Hematopoietic multipotent progenitor cell treated with erythropoietin and hydrocortisone succinate and interleukin-3 and kit ligand, for 8 days (in vitro differentiated cells): ENCODE measurements around the gene UBAC2.
A peak's percentile ranks its signal among the peaks of the same experiment; 100 is the strongest.
"Not testable (repeated sequence)": the region's sequence is repeated elsewhere in the genome, so short reads cannot be mapped to it uniquely, and the experiment has no call there.

ENCODE experiments used
- DNase-seq: peaks from one replicate; pipeline ENCODE4 v3.0.0-alpha.2; 2015

UBAC2 gene

DNA sequence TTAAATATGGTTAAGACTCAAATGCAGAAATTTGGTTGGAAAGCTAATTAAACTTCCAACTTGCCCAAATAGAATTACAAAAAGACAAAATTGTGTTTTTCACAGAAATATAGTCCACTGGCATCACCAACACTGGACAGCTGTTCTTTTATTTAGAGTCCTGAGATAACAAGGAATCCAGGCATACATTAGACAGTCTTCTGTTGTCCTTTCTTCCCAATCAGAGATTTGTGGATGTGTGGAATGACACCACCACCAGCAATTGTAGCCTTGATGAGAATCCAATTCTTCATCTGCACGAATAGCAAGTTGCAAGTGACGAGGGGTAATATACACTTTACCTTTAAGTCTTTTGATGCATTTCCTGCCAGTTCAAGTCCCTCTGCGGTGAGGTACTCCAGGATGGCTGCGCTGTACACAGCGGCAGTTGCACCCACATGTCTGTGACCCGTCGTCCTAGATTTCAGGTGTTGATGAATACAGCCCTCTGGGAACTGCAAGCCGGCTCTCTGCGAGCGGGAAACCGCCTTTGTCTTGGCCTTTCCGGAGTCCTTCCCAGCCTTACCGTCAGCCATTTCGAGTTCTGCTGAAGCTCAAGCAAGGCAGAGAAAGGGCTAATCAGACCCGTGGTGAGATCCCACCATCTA, 14.7 kb downstream of the UBAC2 start:
- no peak for DNase-seq

DNA sequence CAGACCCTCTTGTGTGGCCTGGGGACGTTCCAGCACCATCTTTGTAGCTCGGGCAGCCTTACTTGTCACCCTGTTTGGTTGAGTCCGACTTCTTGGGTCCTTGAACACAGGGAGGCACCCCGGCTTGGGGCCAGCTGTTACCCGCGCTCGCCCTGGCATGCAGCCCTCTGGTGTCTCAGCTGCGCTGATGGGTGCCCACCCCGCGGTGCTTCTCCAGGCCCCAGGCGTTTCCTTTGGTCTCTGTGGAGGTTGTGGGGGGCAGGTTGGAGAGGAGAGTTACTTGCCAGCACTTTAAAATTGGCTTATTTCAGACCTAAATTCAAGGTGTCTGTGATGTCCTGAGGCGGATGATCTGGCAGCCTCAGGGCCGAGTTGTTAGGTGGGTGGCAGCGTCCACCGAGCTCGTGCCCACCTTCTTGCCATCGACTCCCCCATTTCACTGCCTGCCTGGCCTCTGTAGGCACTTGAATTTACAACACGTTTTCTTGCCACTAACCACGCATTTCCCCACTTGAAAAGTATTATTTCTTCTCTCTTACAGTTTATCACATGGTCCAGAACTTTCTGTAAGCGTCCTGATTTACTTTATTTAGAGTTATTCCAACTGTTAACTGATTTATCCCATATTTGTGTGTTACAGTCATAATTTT, 16.9 kb downstream of the UBAC2 start:
- no peak for DNase-seq

GRCh38 chr13:99218126-99218525, 17.5 kb downstream of the UBAC2 start:
- no peak for DNase-seq

DNA sequence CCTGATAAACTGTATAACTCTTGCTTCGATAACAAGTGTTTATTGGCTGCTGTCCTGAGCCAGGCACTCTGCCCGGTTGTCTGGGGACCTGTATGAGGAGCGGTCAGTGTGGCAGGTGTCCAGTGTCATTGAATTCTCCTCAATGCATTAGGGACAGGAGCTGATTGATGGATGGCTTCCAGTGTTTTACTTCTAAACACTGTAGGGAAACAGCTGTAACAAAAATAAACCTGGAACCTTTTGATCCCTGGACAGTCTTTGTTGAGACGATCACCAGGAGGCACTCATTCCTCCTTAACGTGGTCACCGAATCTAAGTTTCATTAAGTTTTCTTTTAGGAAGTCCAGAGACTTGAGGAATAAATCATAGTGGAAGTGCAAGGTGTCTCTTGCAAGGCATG, 17.9 kb downstream of the UBAC2 start:
- DNase-seq: no peak

DNA sequence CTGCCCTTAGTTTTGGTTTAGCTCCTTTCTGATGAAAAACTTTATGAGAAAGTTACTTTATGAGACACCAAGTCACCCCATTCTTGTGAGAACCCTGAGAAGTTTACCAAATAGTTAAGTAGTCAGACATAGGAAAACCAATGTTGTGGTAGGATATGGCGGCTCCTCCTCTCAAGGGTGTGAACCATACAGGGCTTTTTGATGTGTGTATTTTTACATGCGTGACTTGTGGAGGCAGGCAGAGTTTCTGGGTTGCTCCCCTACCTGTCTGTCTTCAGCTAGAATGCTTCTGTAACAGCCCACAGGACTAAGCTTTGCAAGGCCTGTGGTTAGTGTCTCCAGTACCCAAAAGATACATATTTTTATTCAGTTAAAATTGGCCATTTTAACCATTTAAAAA, 18.3 kb downstream of the UBAC2 start:
- DNase-seq: no peak

DNA sequence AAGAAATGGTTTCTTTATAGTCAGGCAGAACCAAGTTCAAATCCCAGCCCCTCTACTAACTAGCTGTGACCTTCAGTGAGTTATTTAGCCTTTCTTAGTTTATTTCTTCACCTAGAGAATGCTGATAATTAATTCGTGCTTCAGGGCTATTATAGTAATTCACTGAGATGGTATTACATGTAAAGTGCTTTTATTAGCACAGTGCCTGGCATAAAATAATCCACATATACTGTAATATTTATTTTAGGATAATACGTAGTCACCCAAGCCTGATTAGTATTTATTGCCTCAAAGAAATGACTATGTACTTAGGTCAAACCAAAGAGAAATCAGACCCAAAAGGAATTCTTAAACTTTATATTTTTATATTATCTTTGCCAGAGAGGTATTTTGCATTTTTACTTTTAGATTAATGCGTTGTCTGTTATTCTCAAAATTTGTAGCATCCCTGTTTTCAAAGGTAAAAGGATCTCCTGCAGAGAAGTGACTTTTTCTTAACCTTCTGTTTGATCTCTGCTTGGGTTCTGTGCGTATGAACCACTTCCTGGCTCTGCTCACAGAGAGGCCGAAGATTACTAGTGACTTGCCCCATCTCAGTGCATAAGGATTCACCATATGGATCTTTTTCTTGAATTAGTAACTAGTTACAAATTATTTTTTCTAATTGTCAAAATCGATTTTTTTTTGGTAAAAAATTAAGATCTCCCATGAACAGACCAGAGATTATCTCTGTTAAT, 19.7 kb downstream of the UBAC2 start:
- DNase-seq: no peak

DNA sequence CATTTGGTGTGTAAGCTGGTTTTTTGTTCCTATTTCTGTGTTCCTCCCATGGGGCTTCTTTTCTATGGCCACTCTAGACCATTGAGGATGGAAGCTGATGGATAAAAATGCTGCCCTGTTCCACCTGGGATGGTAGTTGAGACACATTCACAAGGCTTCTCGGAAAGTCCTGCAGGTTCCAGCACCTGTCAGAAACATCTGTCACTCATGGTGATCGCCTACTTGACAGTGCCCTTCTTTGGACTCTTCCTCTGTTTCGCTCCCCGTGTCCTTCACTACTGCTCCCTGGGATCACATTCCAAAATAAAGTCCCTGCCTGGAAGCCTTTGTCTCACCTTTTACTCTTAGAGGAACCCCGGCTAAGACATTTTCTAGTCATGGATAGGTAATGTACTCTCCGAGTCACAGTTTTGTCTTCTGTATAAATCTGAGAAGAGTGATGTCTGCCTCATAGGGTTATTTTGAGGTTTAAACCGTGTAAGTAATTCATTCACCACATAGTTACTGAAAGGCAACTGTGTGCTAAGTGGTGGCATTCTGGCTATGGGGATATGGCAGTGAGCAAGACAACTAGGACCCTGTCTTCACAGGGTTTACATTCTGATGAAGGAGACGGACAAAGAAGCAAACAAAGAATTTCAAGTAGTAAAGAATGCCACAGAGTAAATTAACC, 21.0 kb downstream of the UBAC2 start:
- DNase-seq: no peak

DNA sequence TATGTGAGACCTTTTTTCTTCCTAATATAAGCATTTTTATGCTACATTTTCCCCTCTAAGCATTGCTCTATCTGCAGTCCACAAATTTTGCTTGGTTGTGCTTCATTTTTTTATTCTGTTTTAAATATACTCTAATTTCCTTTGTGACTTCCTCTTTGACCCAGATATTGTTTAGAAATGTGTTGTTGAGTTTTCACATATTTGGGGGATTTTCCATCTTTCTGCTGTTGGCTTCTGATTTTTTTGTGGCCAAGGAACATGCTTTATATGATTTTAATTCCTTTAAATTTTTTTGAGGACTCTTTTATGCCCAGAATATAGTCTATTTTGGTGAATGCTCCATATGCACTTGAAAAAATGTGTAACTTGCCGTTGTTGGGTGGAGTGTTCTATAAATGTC, 22.9 kb downstream of the UBAC2 start:
- DNase-seq: no peak

DNA sequence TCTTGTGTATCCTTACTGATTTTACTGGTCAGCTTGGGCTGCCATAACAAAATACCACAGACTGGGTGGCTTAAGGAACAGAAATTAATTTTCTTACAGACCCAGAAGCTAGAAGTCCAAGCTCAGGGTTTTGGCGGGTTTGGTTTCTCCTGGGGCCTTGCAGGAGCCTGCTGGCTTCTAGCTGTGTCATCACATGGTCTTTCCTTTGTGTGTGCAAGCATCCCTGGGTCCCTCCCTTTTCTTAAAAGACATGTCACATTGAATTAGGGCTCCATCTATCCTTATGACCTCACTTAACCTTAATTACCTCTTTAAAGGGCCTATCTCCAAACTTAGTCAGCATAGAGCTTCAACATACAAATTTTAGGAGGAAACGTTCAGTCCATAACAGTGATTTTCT, 23.4 kb downstream of the UBAC2 start:
- peak; percentile 24 for DNase-seq

- no peak for DNase-seq
Measured at GRCh38 chr13:99225078-99225477, 24.4 kb downstream of the UBAC2 start.

- DNase-seq: peak; percentile 57
Measured at GRCh38 chr13:99226513-99226912, 25.9 kb downstream of the UBAC2 start.

DNA sequence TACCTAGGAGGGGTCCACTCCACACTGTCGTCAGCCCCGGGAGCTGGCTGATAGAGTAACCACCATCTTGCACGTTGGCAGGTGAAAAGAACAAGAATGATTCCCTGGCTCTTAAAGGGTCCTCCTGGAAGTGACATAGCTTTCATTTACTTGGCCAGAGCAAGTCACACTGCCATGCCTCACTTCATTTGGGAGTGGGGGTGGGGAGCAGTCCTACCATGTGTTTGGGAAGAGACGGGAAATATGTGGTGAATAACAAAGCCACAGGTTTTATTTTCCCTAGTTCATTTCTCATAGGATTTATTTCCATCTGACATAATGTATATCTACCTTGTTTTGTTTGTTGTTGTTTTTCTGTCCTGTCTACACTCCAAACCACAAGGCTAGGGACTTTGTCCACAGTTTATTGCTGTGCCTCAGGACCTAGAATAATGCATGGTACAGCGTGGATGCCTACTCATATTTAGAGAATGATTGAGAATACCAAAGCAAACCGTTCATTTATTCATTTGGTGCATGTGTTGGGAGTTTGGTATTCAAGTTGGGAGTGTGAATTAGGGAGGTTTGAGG, 26.8 kb downstream of the UBAC2 start:
- DNase-seq: no peak

- no peak for DNase-seq
Measured at GRCh38 chr13:99227909-99228688, 27.4 kb downstream of the UBAC2 start.

DNA sequence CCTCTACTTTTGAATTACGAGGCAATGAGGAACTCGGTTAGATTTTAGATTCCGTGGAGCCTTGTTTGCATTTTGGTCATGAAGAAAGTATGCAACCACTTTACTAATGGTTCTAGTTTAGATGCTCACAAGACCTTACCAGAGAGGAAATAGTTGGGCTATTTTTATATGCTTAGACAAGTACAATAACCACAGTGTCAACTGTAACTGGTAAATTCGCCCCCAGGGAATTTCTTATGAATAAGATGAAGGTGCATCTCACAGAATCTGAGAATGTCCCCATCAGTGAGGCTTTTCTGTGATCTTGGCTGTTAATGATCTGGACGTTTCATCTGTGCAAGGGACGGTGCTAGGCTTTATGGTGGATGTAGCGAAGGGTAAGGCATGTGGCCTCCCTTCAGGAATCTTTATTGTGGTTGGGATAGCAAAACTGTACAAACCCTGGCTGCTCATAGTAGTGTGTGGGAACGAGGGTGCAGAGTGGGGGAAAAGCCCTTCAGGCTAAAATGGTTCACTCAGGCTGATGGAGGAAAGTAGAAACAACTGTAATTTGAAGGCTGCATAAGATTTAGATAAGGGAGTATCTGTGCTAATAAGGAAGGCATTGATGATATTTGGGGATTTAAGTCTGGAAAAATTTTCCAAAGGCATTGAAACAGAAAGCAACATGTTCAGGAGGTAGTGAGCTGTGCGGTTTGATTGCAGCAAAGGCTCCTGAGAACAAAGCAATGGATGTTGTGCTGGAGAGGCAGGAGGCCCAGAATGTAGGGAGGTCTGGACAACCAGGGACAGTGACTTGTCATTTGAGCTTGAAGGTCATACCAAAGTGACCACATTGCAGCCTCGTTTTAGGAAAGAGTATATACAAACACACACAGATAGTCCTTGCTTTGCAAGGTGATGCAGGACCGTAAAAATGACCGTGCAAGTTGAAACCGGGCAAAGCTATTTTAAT, 28.4 kb downstream of the UBAC2 start:
- DNase-seq: no peak

- DNase-seq: not testable (repeated sequence)
Measured at GRCh38 chr13:99230588-99230987, 29.9 kb downstream of the UBAC2 start.

DNA sequence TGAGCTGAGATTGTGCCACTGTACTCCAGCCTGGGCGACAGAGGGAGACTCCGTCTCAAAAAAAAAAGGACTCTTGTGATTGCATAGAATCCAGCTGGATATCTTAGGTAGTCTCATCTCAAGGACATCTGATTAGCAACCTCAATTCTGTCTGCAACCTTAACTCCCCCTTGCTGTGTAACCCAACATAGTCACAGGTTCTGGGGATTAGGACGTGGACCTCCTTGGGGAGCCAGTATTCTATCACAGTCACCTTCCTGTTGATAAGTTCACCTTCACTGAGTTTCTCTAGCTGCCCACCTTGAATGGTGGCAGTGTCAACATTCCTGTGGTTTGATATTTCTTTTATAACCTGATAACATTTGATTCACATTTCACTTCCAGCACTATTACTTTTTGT, 30.3 kb downstream of the UBAC2 start:
- DNase-seq: no peak

DNA sequence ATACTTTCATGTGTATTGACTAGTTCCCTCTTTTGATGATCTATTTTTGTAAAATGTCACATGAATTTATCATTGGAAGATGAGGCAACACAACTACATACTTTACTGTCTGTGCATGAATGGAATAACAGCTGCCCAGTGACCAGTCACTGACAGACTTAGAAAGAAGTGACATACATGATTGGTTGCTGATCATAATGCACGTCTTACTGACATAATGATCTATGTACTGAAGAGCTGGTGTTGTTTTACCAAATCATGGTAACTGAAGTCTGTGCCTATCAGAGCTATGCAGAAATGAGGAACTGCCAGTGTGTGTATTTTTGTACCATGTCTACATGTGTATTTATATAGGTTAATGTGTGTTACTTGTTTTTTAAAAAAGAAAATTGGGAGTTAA, 31.1 kb downstream of the UBAC2 start:
- peak; percentile 27 for DNase-seq

DNA sequence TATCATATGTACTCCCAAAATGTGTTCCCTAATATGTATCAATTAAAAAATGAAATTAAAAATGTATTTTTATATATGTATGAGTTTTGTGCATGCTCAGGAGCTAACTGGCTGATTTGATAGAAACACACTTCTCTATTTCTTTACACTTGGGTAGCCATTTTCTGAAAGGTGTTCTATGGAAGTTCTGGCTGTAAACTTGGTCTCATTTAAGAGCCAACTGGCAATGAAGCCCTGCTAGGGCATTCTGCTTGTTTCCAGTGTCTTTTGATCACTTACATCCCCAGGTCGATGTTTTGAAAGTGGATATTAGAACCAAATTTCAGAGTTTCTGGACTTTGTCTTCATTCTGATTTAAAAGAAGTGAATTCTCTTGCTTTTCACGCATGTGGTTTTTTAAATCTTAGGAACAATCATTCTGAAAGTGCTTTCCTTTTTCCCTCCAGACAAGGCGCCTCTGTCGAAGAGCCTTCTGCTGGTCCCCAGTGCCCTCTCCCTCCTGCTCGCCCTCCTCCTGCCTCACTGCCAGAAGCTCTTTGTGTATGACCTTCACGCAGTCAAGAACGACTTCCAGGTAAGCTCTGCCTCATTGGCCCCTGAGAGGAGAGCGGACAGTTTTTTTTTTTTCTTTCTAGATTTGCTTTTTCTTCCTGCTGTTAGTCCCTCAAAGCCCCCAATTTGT, 37.5 kb downstream of the UBAC2 start:
- DNase-seq: no peak

DNA sequence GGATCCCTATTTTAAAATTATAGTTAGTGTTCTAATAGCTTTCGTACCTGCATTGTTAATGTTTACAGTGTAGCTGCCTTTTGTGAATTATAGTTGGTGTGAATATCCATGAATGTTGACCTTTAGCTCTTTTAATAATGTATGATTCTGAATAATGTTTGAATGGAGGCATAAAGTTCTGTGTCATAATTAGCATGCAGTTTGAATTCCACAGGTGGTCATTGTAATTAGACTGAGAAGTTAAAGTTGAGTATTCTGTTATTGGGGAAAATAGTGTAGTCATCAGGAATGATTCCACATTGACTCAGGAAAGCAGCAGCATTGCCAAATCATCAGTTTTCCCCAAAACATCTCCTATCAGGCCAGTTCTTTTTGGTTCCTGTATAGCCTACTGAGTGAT, 45.4 kb downstream of the UBAC2 start:
- no peak for DNase-seq

- not testable (repeated sequence) for DNase-seq
Measured at GRCh38 chr13:99249178-99249577, 48.5 kb downstream of the UBAC2 start.

DNA sequence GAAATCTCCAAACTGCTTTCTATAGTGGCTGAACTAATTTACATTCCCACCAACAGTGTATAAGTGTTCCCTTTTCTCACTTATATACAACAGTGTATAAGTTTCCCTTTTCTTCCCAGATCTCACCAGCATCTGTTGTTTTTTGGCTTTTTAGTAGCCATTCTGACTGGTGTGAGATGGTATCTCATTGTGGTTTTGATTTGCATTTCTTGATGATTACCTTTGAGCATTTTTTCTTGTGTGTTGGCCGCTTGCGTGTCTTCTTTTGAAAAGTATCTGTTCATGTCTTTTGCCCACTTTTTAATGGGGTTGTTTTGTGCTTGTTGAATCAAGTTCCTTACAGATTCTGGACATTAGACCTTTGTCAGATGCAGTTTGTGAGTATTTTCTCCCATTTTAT, 49.0 kb downstream of the UBAC2 start:
- not testable (repeated sequence) for DNase-seq
